Hepatocyte (in vitro differentiated cells): Measurements from ENCODE around the gene CAPN15.

Experiments
- EZH2 ChIP-seq: fragments of 200-600 bp; sonication (generic); IDR thresholded peaks from 2 replicates; pipeline ENCODE4 v1.6.1; 2016; ENCODE audit warnings: antibody characterized with exemption, mild to moderate bottlenecking, borderline replicate concordance
- EZH2phosphoT487 ChIP-seq: fragments of 200-600 bp; sonication (generic); IDR thresholded peaks from one replicate; pipeline ENCODE4 v1.6.1; 2018; ENCODE audit warnings: antibody characterized with exemption, mild to moderate bottlenecking, low read depth, moderate library complexity; ENCODE audit not compliant: unreplicated experiment, severe bottlenecking
- TF ChIP-seq, protein P1 (sequence below): fragments of 200-600 bp; sonication (generic); IDR thresholded peaks from 2 replicates; pipeline ENCODE4 v1.5.1; 2016; ENCODE audit warnings: antibody characterized with exemption, mild to moderate bottlenecking; ENCODE audit not compliant: poor library complexity

DNA sequence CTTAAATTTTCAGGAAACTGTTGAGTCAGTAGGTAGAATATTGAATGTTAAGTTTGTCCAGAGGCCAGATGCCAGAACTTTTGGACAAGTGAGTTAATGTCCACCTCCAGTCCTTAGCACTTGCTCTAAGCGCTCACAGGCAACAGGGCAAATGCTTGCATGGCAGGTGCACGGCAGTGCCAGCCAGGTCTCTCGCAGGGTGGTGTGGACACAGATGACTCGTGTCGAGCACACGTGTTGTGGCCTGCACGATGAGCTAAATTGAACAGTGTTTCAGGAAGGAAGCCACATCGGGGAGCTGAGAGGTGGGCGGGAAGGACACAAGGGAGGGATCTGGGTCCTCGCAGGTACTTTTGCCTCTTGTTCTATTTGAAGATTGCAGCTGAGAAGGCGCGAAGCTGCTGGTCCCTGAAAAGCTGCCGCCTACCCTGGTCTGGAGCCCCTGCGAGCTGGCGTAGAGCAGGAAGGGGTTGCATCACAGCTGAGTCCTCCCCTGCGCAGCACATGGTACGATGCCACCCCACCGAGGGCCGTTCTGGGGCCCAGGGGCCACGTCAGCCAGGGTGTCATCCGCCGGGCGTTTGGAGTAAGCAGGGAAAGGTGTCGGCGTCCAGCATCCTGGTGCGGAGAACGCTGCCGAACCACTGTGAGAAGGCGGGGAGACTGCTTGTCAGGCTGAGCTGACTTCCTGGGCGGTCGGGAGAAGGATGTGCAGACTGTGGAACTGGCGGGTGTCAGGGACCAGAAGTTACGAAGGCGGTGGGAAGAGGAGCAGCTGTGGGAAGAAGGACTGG, 68.6 kb downstream of the CAPN15 start:
- TF ChIP-seq, protein P1, sequence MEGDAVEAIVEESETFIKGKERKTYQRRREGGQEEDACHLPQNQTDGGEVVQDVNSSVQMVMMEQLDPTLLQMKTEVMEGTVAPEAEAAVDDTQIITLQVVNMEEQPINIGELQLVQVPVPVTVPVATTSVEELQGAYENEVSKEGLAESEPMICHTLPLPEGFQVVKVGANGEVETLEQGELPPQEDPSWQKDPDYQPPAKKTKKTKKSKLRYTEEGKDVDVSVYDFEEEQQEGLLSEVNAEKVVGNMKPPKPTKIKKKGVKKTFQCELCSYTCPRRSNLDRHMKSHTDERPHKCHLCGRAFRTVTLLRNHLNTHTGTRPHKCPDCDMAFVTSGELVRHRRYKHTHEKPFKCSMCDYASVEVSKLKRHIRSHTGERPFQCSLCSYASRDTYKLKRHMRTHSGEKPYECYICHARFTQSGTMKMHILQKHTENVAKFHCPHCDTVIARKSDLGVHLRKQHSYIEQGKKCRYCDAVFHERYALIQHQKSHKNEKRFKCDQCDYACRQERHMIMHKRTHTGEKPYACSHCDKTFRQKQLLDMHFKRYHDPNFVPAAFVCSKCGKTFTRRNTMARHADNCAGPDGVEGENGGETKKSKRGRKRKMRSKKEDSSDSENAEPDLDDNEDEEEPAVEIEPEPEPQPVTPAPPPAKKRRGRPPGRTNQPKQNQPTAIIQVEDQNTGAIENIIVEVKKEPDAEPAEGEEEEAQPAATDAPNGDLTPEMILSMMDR: no peak
- TF ChIP-seq EZH2 (no peak), EZH2phosphoT487 (no peak)
